HG03442 (cell line): Measurements from ENCODE around the gene GALR3.

ENCODE experiments used
- ATAC-seq: cut with Tn5 transposase; IDR thresholded peaks from one replicate; pipeline ENCODE4 v1.9.1; 2021; ENCODE audit warnings: mild to moderate bottlenecking, moderate library complexity; ENCODE audit not compliant: unreplicated experiment

The GALR3 gene

DNA sequence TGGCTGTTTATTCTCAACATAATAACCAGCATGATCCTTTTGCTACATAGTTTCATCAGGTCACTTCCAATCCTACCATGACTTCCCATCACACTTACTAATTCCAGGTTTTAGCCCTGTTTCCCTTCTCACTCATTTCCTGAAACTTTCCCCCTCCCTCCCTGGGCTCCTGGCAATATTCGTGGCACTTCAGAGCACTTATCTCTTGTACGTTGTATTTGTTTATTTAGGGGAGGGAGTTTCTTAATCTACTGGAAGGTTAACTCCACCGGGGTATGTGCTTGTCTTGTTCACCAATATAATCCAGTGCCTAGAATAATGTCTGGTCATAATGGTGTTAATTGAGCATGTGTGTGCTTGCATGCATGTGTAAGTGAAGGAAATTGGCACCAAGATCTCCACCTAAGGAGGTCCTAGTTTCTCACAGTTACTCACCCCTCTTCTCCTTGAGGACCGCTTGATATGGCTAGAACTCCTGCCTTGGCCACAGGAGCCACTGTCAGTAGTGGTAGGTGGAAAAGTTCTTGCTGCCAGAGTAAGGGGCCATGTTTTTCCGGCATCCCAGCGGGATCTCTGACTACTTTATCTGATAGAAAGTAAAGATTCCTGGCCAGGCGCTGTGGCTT lies 37.7 kb downstream of the GALR3 start:
- ATAC-seq: no peak

- no peak for ATAC-seq
These were observed 39.6 kb downstream of the GALR3 start for GRCh38 chr22:37862570-37863325.

DNA sequence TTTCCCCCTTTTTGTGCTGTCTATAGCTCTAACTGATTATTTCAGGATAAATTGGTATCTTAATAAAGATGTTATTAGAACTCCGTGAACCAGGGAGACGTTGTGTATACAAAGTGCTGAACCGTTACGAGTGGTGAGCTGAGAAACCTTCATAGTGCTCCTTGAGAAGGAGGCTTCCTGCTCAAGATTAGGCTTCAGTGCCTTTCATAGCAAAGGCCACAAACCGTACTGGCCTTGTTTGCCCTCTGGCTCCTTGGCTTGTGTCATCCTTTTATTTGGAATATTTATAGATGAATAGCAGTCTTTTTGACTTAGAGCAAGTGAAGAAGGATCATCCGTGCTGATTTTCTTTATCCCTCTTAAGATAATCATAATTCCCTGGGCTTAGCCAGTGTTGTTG lies 42.3 kb downstream of the GALR3 start:
- no peak for ATAC-seq

DNA sequence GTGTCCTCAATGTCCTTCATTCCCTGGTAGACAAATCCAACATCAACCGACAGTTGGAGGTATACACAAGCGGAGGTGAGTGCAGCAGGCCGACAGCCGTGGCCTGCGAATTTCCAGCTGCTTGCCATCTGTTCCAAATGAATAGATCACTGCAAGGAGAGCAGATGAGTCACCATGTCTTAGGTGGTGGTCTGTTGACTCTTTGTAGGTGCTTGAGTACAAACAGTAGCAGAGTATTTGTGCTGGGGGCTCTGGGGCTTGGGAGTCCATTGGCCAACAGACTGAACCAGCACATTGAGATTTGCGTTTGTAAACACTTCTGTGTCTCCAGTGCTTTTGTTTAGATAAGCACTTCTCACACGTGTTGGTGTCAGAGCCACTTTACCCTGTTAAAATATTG lies 47.1 kb downstream of the GALR3 start:
- no peak for ATAC-seq
